GM18502 (cell line): Measurements from ENCODE around the gene TST.
"Not testable (repeated sequence)": the region's sequence is repeated elsewhere in the genome, so short reads cannot be mapped to it uniquely, and the experiment has no call there.

Source experiments
- ATAC-seq: cut with Tn5 transposase; IDR thresholded peaks from one replicate; pipeline ENCODE4 v1.9.1; 2021; ENCODE audit warnings: mild to moderate bottlenecking; ENCODE audit not compliant: unreplicated experiment, poor library complexity

The TST gene

GRCh38 chr22:36989012-36989411 is 30.2 kb downstream of the TST start:
- ATAC-seq, result not testable (repeated sequence)

- ATAC-seq, result no peak
These were observed 31.0 kb downstream of the TST start for GRCh38 chr22:36988075-36988832.

- no peak for ATAC-seq
These were observed 32.9 kb downstream of the TST start for GRCh38 chr22:36986242-36986821.

DNA sequence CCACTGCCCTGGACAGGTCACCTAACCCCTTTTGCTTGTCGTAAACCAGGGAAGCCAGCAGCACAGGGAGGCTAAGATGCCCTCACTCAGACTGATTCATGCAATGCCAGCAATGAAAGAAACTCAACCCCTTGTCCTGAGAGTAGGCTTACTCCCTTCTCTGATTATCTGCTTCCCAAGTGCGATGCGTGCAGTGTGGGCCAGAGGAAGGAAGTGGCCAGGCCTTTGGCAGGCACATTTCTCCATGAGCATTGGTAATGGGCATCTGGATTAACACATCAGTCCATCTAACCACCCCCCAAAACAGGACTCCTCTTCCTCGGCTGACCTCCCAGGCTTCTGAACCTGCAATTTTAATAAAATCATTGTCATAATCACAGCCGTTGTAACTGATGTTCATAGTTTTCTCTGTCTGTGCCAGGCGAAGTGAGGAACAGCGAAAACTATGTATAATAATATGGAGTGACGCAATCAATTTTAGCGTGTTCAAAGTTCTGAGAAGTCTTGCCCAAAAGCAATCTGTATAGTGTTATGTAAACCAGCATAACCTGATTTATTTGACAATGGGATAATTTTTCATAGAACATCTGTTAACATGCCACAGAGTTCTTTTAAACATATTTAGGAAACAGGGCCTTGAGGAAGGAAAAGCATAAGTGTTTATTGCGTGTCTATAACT is 33.9 kb downstream of the TST start:
- no peak for ATAC-seq

DNA sequence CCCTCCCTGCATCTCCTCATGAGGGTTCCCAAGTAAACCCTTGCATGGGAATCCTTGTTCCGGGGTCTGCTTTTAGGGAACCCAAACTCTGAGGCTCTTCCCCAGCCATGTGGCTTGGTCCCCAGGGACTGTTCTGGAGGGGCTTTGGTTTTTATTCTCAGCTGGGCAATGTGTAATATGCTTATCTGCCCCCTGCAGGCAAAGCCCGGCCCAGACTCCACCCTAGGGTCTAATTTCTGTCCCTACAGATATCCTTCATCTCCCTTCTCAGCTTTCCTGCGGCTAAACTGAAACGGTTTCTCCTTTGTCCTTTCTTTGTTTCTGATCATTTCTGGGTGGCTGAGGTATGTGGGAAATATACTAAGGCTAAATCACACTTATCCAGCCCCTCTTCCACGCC is 37.1 kb downstream of the TST start:
- ATAC-seq, result no peak

DNA sequence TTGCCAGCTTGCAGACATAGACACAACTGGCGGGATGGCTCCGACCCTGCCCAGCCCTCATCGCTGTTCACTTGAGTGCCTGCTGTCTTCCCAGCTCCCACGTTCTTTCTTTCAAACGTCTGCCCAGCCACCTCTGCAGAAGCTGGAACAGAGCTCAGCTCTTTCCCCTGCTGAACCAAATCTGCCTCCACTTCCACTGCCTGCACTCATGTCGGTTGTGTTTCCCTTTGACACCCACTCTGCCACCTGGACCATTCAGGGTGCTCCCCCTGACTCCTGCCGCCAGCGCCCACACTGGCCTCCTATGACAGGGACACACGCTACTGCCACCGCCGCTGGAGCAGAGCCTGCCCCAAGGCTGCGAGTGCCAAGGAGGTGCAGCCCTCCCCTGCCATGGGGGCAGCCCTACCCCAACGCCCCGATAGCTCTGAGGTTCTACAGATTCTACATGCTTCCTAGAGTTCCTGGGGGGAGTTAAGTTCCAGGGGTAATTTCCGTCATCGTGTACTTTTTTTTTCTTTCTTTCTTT is 37.9 kb downstream of the TST start:
- ATAC-seq, result no peak

GRCh38 chr22:36979016-36979910 is 40.0 kb downstream of the TST start:
- no peak for ATAC-seq

GRCh38 chr22:36977947-36978660 is 41.1 kb downstream of the TST start:
- ATAC-seq, result peak; percentile 63

- no peak for ATAC-seq
These were observed 41.8 kb downstream of the TST start for GRCh38 chr22:36977401-36977861.

- ATAC-seq, result no peak
These were observed 42.6 kb downstream of the TST start for GRCh38 chr22:36976606-36977005.

- ATAC-seq, result no peak
These were observed 47.7 kb downstream of the TST start for GRCh38 chr22:36971341-36972125.

- no peak for ATAC-seq
These were observed 50.8 kb downstream of the TST start for GRCh38 chr22:36968249-36968964.

DNA sequence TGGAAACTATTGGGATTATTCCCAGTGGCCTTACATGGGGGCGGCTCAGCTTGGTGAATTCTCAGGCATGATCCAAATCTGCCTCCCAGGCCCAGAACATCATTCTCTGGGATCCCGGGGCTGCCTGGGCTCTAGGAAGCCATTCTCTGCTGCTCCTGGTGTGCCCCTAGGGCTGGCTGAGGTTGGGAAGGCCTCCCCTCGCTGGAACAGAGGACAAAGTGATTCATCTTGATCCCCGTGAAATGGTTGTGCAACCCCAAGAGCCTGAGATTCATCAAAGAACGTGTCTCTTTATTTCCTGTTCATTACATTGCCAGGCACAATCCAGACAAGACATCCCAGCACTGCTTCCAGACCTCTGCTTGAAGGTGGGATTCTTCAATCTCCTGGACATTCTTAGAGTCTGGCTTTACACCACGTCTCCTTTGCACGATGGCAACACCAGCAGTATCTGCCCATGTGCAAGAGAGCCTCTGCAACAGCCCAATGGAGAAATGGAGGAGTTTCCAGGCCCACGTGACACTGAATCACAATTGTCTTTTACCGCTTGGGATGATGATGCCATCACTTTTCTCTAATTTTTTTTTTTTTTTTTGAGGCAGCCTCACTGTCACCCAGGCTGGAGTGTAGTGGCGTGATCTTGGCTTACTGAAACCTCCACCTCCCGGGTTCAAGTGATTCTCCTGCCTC is 52.3 kb downstream of the TST start:
- ATAC-seq, result no peak

DNA sequence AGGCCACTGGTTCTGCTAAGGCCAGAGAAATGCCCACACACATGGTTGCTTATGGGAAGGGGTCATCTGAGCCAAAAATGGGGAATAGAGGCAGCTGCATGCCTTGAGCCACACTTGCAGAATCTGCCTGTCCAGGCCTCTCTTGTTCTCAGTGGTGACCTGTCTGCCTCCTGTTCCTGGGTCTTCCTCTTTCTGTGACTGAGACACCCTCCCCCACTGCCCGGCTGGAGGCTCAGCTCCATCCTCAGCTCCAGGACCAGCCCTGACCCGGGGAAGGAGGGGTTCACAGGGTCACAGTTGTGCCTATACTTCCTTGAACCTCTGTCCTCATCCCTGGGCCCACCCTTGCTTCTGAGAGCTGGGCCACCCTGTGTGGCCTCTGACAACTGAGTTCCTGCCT is 53.6 kb downstream of the TST start:
- ATAC-seq, result no peak

GRCh38 chr22:36964106-36964505 is 55.1 kb downstream of the TST start:
- ATAC-seq, result no peak

GRCh38 chr22:36963302-36963701 is 55.9 kb downstream of the TST start:
- ATAC-seq, result no peak

DNA sequence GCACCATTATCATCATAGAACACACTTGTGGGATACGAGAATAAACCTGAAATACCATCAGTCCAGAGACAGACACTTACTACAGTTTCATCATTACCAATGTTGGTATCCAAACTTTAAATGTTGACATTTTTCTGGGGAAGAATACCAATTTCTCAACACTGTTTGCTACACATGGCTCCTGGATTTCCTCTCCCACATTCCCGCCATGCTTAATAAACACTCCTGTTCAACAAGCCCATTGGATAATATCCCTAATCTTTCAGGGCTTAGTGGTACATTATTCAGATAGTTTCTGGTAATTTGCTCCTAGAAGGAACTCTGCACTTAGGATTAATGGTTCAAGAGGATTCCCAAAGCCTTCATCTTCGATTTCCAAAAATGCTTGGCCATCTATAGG is 57.6 kb downstream of the TST start:
- no peak for ATAC-seq
